Endodermal cell (in vitro differentiated cells): ENCODE results near the gene ENDOD1. TPM values are rescaled to one million over a fixed set of nuclear protein-coding genes. Genes with fewer than 3 reads are reported as not detected.

Experiments used
- DNase-seq: peaks from one replicate; pipeline ENCODE4 v3.0.0-alpha.2; 2017
- H3K27ac ChIP-seq: 2 replicates; pipeline ENCODE4 v1.5.1; 2013; ENCODE audit warnings: mild to moderate bottlenecking, low read depth, low read length, moderate library complexity
- H3K27me3 ChIP-seq: 2 replicates; pipeline ENCODE4 v1.6.1; 2013; ENCODE audit warnings: mild to moderate bottlenecking, low read length, moderate library complexity; ENCODE audit not compliant: insufficient read depth, control insufficient read depth, poor library complexity, severe bottlenecking
- H3K36me3 ChIP-seq: 2 replicates; pipeline ENCODE4 v1.7.0; 2013; ENCODE audit warnings: mild to moderate bottlenecking, low read length, moderate library complexity; ENCODE audit not compliant: control insufficient read depth, insufficient read depth
- H3K4me1 ChIP-seq: one replicate; pipeline ENCODE4 v1.7.0; 2013; ENCODE audit warnings: low read length; ENCODE audit not compliant: control insufficient read depth, insufficient read depth
- H3K4me3 ChIP-seq: 2 replicates; pipeline ENCODE4 v1.5.1; 2013; ENCODE audit warnings: mild to moderate bottlenecking, low read length, moderate library complexity
- H3K9ac ChIP-seq: 2 replicates; pipeline ENCODE4 v1.6.1; 2013; ENCODE audit warnings: mild to moderate bottlenecking, low read length, moderate library complexity; ENCODE audit not compliant: poor library complexity, severe bottlenecking; ENCODE audit errors: extremely low read depth
- H3K9me3 ChIP-seq: 2 replicates; pipeline ENCODE4 v1.6.1; 2013; ENCODE audit warnings: mild to moderate bottlenecking, low read length, moderate library complexity; ENCODE audit not compliant: control insufficient read depth
- H3K27ac Mint-ChIP-seq: 2 replicates; pipeline ENCODE4 v1.8.0; 2020; ENCODE audit warnings: mixed read lengths
- H3K27me3 Mint-ChIP-seq: 2 replicates; pipeline ENCODE4 v1.8.0; 2021; ENCODE audit warnings: mild to moderate bottlenecking, mixed read lengths; ENCODE audit not compliant: insufficient read depth
- H3K36me3 Mint-ChIP-seq: 2 replicates; pipeline ENCODE4 v1.8.0; 2020; ENCODE audit warnings: low read depth, mixed read lengths
- H3K4me1 Mint-ChIP-seq: 2 replicates; pipeline ENCODE4 v1.8.0; 2020; ENCODE audit warnings: mixed read lengths
- H3K4me3 Mint-ChIP-seq: 2 replicates; pipeline ENCODE4 v1.8.0; 2020; ENCODE audit warnings: mild to moderate bottlenecking, moderate library complexity, mixed read lengths
- H3K9me3 Mint-ChIP-seq: 2 replicates; pipeline ENCODE4 v1.8.0; 2020; ENCODE audit warnings: mild to moderate bottlenecking, mixed read lengths
- CTCF ChIP-seq: fragments of 200-600 bp; sonication (generic); conservative IDR thresholded peaks from 2 replicates; pipeline ENCODE4 v1.5.0; 2021; ENCODE audit warnings: antibody characterized with exemption, mild to moderate bottlenecking
- WGBS, 2 experiments: methylation state at CpG; one replicate each; pipeline versions ENCODE4 v1.1.5 to v1.1.7; 2013; ENCODE audit warnings: missing lambda C conversion rate in 2 of 2, mixed read lengths in 1 of 2; ENCODE audit not compliant: insufficient coverage in 1 of 2, insufficient read length in 1 of 2; 5-methylcytosine and 5-hydroxymethylcytosine counted together
- total RNA-seq, 2 donors: library from RNA; stranded (reverse); fragmentation: NEBNext Ultra II Directional in 1 of 2; extraction: Animal tissue kit (Norgen Biotek cat#: 25700) in 1 of 2; gene quantifications; 2 replicates in 1 of 2; 3 replicates in 1 of 2; pipeline ENCODE4 v1.2.1, GENCODE V29; 2021

The ENDOD1 gene
- total RNA-seq, 2 donors from 2014 or later, result 1.9 to 2.7 TPM

GRCh38 chr11:95057959-95058358 lies 31.7 kb upstream of the ENDOD1 start:
- Mint-ChIP-seq H3K9me3 (no peaks in the 10 kb centered on the region), H3K4me3 (no peak overlapping the region), H3K27me3 (peaks cover 47% of the 10 kb centered on the region), H3K36me3 (no peaks in the 10 kb centered on the region), H3K4me1 (no peaks in the 10 kb centered on the region), H3K27ac (no peak overlapping the region)
- no peaks in the 10 kb centered on the region for H3K9me3 ChIP-seq
- WGBS, 2 experiments, result 90 to 92% methylated on average over 7 to 8 of the region's 8 CpGs
- TF ChIP-seq CTCF, result no peak
- DNase-seq, result no peak
- no peaks in the 10 kb centered on the region for H3K36me3 ChIP-seq
- peaks cover 47% of the 10 kb centered on the region for H3K27me3 ChIP-seq
- no peak overlapping the region for H3K9ac ChIP-seq
- no peak overlapping the region for H3K4me3 ChIP-seq
- no peaks in the 10 kb centered on the region for H3K4me1 ChIP-seq
- no peak overlapping the region for H3K27ac ChIP-seq

- no peak overlapping the region for H3K27ac ChIP-seq
- H3K36me3 ChIP-seq, result no peaks in the 10 kb centered on the region
- no peak for TF ChIP-seq CTCF
- no peaks in the 10 kb centered on the region for H3K9me3 Mint-ChIP-seq
- no peaks in the 10 kb centered on the region for H3K4me1 ChIP-seq
- DNase-seq, result no peak
- no peak overlapping the region for H3K9ac ChIP-seq
- H3K4me1 Mint-ChIP-seq, result no peaks in the 10 kb centered on the region
- H3K9me3 ChIP-seq, result no peaks in the 10 kb centered on the region
- peaks cover 42% of the 10 kb centered on the region for H3K27me3 Mint-ChIP-seq
- no peak overlapping the region for H3K4me3 Mint-ChIP-seq
- H3K27ac Mint-ChIP-seq, result no peak overlapping the region
- H3K27me3 ChIP-seq, result peaks cover 50% of the 10 kb centered on the region
- H3K4me3 ChIP-seq, result no peak overlapping the region
- WGBS, 2 experiments, result 92% methylated on average over 1 of the region's 1 CpG; no CpG with 5 or more reads in 1 of the 2 experiments
- H3K36me3 Mint-ChIP-seq, result no peaks in the 10 kb centered on the region
These were observed 31.0 kb upstream of the ENDOD1 start for GRCh38 chr11:95058621-95059020.

GRCh38 chr11:95059046-95059445 lies 30.6 kb upstream of the ENDOD1 start:
- no peak overlapping the region for H3K27ac Mint-ChIP-seq
- no peak for TF ChIP-seq CTCF
- H3K4me1 Mint-ChIP-seq, result no peaks in the 10 kb centered on the region
- H3K27me3 Mint-ChIP-seq, result peaks cover 38% of the 10 kb centered on the region
- 82 to 85% methylated on average over 5 to 6 of the region's 6 CpGs for WGBS, 2 experiments
- Histone ChIP-seq H3K27me3 (peaks cover 50% of the 10 kb centered on the region), H3K9ac (no peak overlapping the region), H3K4me3 (no peak overlapping the region), H3K9me3 (no peaks in the 10 kb centered on the region), H3K4me1 (no peaks in the 10 kb centered on the region), H3K36me3 (no peaks in the 10 kb centered on the region), H3K27ac (no peak overlapping the region)
- H3K4me3 Mint-ChIP-seq, result no peak overlapping the region
- DNase-seq, result no peak
- no peaks in the 10 kb centered on the region for H3K36me3 Mint-ChIP-seq
- H3K9me3 Mint-ChIP-seq, result no peaks in the 10 kb centered on the region
